Astrocyte of the hippocampus (primary cell): ENCODE results near the gene SHMT2.

Source experiments
- DNase-seq: peaks from one replicate; pipeline ENCODE4 v3.0.0; 2011; ENCODE audit warnings: low read depth, low spot score

Gene SHMT2

GRCh38 chr12:57213763-57214397, 15.6 kb upstream of the SHMT2 start:
- no peak for DNase-seq

GRCh38 chr12:57214398-57214781, 15.1 kb upstream of the SHMT2 start:
- peak; percentile 73 for DNase-seq

GRCh38 chr12:57215065-57215464, 14.4 kb upstream of the SHMT2 start:
- DNase-seq, result no peak

- DNase-seq, result peak; percentile 46
These were observed 13.9 kb upstream of the SHMT2 start for GRCh38 chr12:57215668-57216013.

GRCh38 chr12:57216014-57216911, 13.2 kb upstream of the SHMT2 start, which contains the start of gene NXPH4:
Gene NXPH4 (plus strand): TSS chr12:57216794. CDS start chr12:57216970, 176 bp downstream.
- DNase-seq, result peak; percentile 41

- DNase-seq, result no peak
These were observed 12.3 kb upstream of the SHMT2 start for GRCh38 chr12:57216921-57217879.

GRCh38 chr12:57218030-57218853, 11.3 kb upstream of the SHMT2 start:
- DNase-seq, result no peak

- no peak for DNase-seq
These were observed 10.1 kb upstream of the SHMT2 start for GRCh38 chr12:57219205-57219992.

GRCh38 chr12:57219993-57220754, 9.3 kb upstream of the SHMT2 start:
- no peak for DNase-seq

- DNase-seq, result no peak
These were observed 8.7 kb upstream of the SHMT2 start for GRCh38 chr12:57220770-57221168.

- no peak for DNase-seq
These were observed 8.2 kb upstream of the SHMT2 start for GRCh38 chr12:57221169-57221917.

- no peak for DNase-seq
These were observed 7.0 kb upstream of the SHMT2 start for GRCh38 chr12:57222286-57223190.

GRCh38 chr12:57223191-57224165, 6.0 kb upstream of the SHMT2 start:
- DNase-seq, result no peak

GRCh38 chr12:57224278-57224972, 5.1 kb upstream of the SHMT2 start:
- no peak for DNase-seq

- DNase-seq, result peak; percentile 49
These were observed 4.4 kb upstream of the SHMT2 start for GRCh38 chr12:57224973-57225679.
